MM.1S (cell line): Measurements from ENCODE around the gene SEPTIN11.

ENCODE experiments used
- DNase-seq: peaks from one replicate; pipeline ENCODE4 v3.0.0-alpha.2; 2015
- H2AFZ ChIP-seq: fragments of 300-600 bp; sonication (generic); 2 replicates; pipeline ENCODE4 v1.6.0; 2016; ENCODE audit warnings: antibody characterized with exemption, low read length
- H3F3A ChIP-seq: fragments of 300-600 bp; sonication (generic); 2 replicates; pipeline ENCODE4 v1.6.1; 2016; ENCODE audit warnings: mild to moderate bottlenecking, antibody characterized with exemption, low read length, moderate library complexity, mixed read lengths; ENCODE audit not compliant: insufficient read depth
- H3K27ac ChIP-seq: fragments of 300-600 bp; sonication (generic); 2 replicates; pipeline ENCODE4 v1.5.1; 2016; ENCODE audit warnings: mild to moderate bottlenecking, low read length
- H3K27me3 ChIP-seq: fragments of 300-600 bp; sonication (generic); replicated peaks from 2 replicates; pipeline ENCODE4 v1.6.0; 2016; ENCODE audit warnings: low read length; ENCODE audit not compliant: insufficient read depth
- H3K36me3 ChIP-seq: fragments of 300-600 bp; sonication (generic); replicated peaks from 2 replicates; pipeline ENCODE4 v1.6.1; 2016; ENCODE audit warnings: mild to moderate bottlenecking, low read length, mixed read lengths; ENCODE audit not compliant: insufficient read depth
- H3K4me1 ChIP-seq: fragments of 300-600 bp; sonication (generic); 2 replicates; pipeline ENCODE4 v1.6.1; 2016; ENCODE audit warnings: low read length, mixed read lengths
- H3K4me2 ChIP-seq: fragments of 300-600 bp; sonication (generic); 2 replicates; pipeline ENCODE4 v1.6.0; 2016; ENCODE audit warnings: low read depth, low read length
- H3K4me3 ChIP-seq: fragments of 300-600 bp; sonication (generic); 2 replicates; pipeline ENCODE4 v1.5.1; 2016; ENCODE audit warnings: low read length, mixed read lengths
- H3K79me2 ChIP-seq: fragments of 300-600 bp; sonication (generic); 2 replicates; pipeline ENCODE4 v1.6.1; 2016; ENCODE audit warnings: mixed run types, low read length, mixed read lengths
- H3K9ac ChIP-seq: fragments of 300-600 bp; sonication (generic); 2 replicates; pipeline ENCODE4 v1.6.1; 2016; ENCODE audit warnings: low read length, mixed read lengths
- H3K9me2 ChIP-seq: fragments of 300-600 bp; sonication (generic); replicated peaks from 2 replicates; pipeline ENCODE4 v1.6.1; 2016; ENCODE audit warnings: mild to moderate bottlenecking, low read length, mixed read lengths; ENCODE audit not compliant: insufficient read depth
- H3K9me3 ChIP-seq: fragments of 300-600 bp; sonication (generic); replicated peaks from 2 replicates; pipeline ENCODE4 v1.6.1; 2016; ENCODE audit warnings: mild to moderate bottlenecking, low read length, mixed read lengths; ENCODE audit not compliant: insufficient read depth
- H4K20me1 ChIP-seq: fragments of 300-600 bp; sonication (generic); 2 replicates; pipeline ENCODE4 v1.6.1; 2016; ENCODE audit warnings: mild to moderate bottlenecking, low read length, moderate library complexity, mixed read lengths; ENCODE audit not compliant: insufficient read depth
- EZH2 ChIP-seq: fragments of 300-600 bp; sonication (generic); optimal IDR thresholded peaks from 2 replicates; pipeline ENCODE3; 2017; ENCODE audit warnings: low read depth, mild to moderate bottlenecking, antibody characterized with exemption, low read length, mixed read lengths
- EZH2phosphoT487 ChIP-seq: fragments of 300-600 bp; sonication (generic); IDR thresholded peaks from 2 replicates; pipeline ENCODE4 v1.6.1; 2018; ENCODE audit warnings: antibody characterized with exemption, low read length
- TF ChIP-seq, protein P1 (sequence below): fragments of 300-600 bp; sonication (generic); IDR thresholded peaks from 2 replicates; pipeline ENCODE4 v1.5.1; 2016; ENCODE audit warnings: antibody characterized with exemption, low read length, mixed read lengths

The SEPTIN11 gene

GRCh38 chr4:76957004-76957738 is 7.6 kb downstream of the SEPTIN11 start:
- H3F3A ChIP-seq: no peaks in the 10 kb centered on the region
- no peaks in the 10 kb centered on the region for H3K27me3 ChIP-seq
- no peak overlapping the region for H3K4me3 ChIP-seq
- H2AFZ ChIP-seq: no peak overlapping the region
- H3K9me2 ChIP-seq: no peaks in the 10 kb centered on the region
- H3K27ac ChIP-seq: no peak overlapping the region
- TF ChIP-seq, protein P1, sequence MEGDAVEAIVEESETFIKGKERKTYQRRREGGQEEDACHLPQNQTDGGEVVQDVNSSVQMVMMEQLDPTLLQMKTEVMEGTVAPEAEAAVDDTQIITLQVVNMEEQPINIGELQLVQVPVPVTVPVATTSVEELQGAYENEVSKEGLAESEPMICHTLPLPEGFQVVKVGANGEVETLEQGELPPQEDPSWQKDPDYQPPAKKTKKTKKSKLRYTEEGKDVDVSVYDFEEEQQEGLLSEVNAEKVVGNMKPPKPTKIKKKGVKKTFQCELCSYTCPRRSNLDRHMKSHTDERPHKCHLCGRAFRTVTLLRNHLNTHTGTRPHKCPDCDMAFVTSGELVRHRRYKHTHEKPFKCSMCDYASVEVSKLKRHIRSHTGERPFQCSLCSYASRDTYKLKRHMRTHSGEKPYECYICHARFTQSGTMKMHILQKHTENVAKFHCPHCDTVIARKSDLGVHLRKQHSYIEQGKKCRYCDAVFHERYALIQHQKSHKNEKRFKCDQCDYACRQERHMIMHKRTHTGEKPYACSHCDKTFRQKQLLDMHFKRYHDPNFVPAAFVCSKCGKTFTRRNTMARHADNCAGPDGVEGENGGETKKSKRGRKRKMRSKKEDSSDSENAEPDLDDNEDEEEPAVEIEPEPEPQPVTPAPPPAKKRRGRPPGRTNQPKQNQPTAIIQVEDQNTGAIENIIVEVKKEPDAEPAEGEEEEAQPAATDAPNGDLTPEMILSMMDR: no peak
- TF ChIP-seq EZH2 (no peak), EZH2phosphoT487 (no peak)
- no peak for DNase-seq
- H3K4me1 ChIP-seq: no peaks in the 10 kb centered on the region
- no peaks in the 10 kb centered on the region for H3K36me3 ChIP-seq
- no peak overlapping the region for H3K9ac ChIP-seq
- no peaks in the 10 kb centered on the region for H3K9me3 ChIP-seq
- H4K20me1 ChIP-seq: no peaks in the 10 kb centered on the region
- H3K79me2 ChIP-seq: peaks cover 76% of the 10 kb centered on the region
- no peak overlapping the region for H3K4me2 ChIP-seq

DNA sequence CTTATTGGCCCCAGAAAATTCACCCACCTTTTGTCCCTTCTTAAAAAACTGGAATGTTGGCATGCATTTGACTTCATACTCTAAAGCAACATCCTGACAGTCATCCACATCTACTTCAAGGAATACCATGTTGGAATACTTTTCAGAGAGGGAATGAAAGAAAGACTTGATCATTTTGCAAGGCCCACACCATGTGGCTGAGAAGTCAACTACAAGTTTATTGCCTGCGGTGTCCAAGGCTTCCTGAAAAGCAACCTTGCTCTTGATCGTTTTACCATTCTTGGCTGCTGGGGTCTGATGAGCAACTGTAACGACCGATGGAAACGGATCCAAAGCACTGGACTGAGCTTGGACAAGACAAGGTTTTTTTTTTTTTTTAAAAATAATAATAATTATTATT is 9.3 kb downstream of the SEPTIN11 start:
- H3K36me3 ChIP-seq: no peaks in the 10 kb centered on the region
- TF ChIP-seq, protein P1: no peak
- TF ChIP-seq EZH2phosphoT487 (no peak), EZH2 (no peak)
- no peaks in the 10 kb centered on the region for H4K20me1 ChIP-seq
- no peak overlapping the region for H3K9ac ChIP-seq
- H3K27ac ChIP-seq: no peak overlapping the region
- no peaks in the 10 kb centered on the region for H3K9me2 ChIP-seq
- H3K4me3 ChIP-seq: no peak overlapping the region
- H3K79me2 ChIP-seq: peaks cover 65% of the 10 kb centered on the region
- no peak overlapping the region for H3K4me2 ChIP-seq
- H3K4me1 ChIP-seq: no peaks in the 10 kb centered on the region
- DNase-seq: no peak
- no peaks in the 10 kb centered on the region for H3K9me3 ChIP-seq
- no peaks in the 10 kb centered on the region for H3K27me3 ChIP-seq
- H3F3A ChIP-seq: no peaks in the 10 kb centered on the region
- H2AFZ ChIP-seq: no peak overlapping the region

DNA sequence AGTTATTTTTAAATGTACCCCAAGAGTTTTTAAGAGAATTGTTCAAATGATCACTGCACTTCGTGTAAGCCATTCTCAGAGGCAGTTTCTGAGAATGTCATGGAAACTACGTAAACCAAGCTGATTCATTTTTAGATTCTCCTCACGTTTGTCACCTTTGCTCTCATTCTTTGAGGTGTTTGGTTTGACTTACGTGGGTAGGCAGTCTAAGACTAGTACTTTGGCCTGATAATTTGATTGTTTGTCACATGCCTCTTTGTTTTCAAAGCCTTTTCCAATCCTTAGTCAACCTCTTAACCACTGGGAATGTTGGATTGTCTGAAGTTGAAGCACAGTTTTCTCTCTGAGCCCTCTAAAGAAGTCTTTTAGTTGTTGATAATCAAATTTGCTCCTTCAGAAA is 10.5 kb downstream of the SEPTIN11 start:
- Histone ChIP-seq H3F3A (no peaks in the 10 kb centered on the region), H3K4me3 (no peak overlapping the region), H4K20me1 (no peaks in the 10 kb centered on the region), H3K4me1 (no peaks in the 10 kb centered on the region), H3K9me3 (no peaks in the 10 kb centered on the region), H2AFZ (no peak overlapping the region), H3K9ac (no peak overlapping the region), H3K36me3 (no peaks in the 10 kb centered on the region), H3K27ac (no peak overlapping the region), H3K27me3 (no peaks in the 10 kb centered on the region), H3K79me2 (peaks cover 64% of the 10 kb centered on the region), H3K4me2 (no peak overlapping the region), H3K9me2 (no peaks in the 10 kb centered on the region)
- TF ChIP-seq, protein P1: no peak
- TF ChIP-seq EZH2phosphoT487: no peak
- no peak for TF ChIP-seq EZH2
- DNase-seq: no peak
